NT2/D1 (cell line): ENCODE measurements around the gene FBP2.

Experiments
- SUZ12 ChIP-seq: IDR thresholded peaks from 2 replicates; pipeline ENCODE4 v1.6.1; 2011; ENCODE audit not compliant: insufficient read length, insufficient read depth; ENCODE audit errors: extremely low read depth
- YY1 ChIP-seq: IDR thresholded peaks from 2 replicates; pipeline ENCODE4 v1.6.1; 2011; ENCODE audit not compliant: insufficient read length, insufficient read depth
- ZNF274 ChIP-seq: IDR thresholded peaks from 2 replicates; pipeline ENCODE4 v1.6.1; 2011; ENCODE audit warnings: mild to moderate bottlenecking, low read depth, low read length

DNA sequence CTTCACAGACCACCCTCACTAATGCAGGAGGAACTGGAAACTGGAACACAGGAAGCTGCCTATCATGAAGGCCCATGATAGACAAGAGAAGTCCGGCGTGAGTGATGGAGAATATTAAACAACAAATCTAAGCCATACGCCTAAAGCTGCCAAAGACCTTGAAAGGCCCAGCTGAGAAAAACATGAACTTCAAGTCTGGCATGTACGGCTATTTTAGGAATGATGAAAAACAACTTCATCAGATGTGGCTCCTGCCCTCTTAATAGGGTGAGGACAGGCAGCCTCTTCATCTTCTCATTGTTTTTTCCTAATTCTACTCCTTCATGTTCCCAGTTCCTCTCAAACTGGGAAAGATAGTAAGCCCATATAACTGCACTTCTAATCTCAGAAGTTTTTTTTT is 25.4 kb upstream of the FBP2 start:
- TF ChIP-seq YY1 (no peak), ZNF274 (no peak), SUZ12 (no peak)
